GM19468 (cell line): ENCODE measurements around the gene CR2.
"Not testable (repeated sequence)": the region's sequence is repeated elsewhere in the genome, so short reads cannot be mapped to it uniquely, and the experiment has no call there.

Experiments
- ATAC-seq: cut with Tn5 transposase; IDR thresholded peaks from one replicate; pipeline ENCODE4 v1.9.1; 2021; ENCODE audit warnings: mild to moderate bottlenecking, moderate library complexity, moderate number of reproducible peaks; ENCODE audit not compliant: unreplicated experiment; ENCODE audit errors: extremely low read depth

The CR2 gene

DNA sequence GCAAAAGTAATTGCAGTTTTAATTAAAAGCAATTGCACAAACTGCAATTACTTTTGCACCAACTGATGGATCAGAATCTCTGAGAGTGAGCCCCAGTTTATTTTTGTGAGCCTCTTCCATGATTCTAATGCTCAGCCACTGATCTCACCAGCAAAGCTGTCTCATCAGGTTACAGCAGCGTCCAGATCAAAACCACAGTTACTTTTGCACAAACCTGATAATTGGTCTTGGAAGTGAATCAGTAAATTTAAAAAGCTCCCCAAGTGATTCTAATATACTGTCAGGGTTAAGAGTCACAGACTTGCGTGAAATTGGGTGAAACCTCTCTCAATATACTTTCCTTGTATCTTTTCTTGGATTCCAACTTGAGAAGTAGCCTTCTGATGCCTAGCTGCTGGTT lies 13.5 kb upstream of the CR2 start:
- no peak for ATAC-seq

- ATAC-seq, result no peak
Observed at GRCh38 chr1:207444514-207445217, 9.5 kb upstream of the CR2 start.

- ATAC-seq, result no peak
Observed at GRCh38 chr1:207453710-207454045, 450 bp upstream of the CR2 start.

DNA sequence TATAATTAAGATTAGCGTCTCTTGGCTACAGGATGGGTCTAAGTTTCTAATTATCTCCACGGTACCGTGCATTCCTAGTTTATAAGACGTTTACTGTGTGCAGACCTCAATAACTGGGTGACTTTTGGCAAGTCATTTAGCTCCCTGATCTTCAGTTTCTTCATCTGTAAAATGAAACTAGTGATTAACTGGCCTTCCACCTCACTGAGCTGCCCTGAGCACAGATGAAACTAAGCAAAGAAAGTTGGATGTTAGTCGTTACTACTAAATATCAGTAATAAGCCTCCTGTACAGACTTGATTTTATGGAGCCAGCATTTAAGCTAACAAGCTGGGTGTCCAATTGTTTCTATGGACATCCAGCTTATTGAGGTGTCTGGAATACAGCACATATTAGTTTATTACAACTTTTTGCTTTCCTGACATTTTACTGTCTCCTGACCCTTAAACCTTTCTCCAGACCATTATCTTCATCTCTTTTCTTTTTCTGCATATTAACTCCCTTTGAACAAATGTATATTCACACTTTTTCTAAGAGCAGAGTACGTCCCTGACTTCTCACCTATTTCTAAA lies 1.1 kb downstream of the CR2 start:
- ATAC-seq, result no peak

GRCh38 chr1:207458414-207458813 lies 4.3 kb downstream of the CR2 start:
- no peak for ATAC-seq

DNA sequence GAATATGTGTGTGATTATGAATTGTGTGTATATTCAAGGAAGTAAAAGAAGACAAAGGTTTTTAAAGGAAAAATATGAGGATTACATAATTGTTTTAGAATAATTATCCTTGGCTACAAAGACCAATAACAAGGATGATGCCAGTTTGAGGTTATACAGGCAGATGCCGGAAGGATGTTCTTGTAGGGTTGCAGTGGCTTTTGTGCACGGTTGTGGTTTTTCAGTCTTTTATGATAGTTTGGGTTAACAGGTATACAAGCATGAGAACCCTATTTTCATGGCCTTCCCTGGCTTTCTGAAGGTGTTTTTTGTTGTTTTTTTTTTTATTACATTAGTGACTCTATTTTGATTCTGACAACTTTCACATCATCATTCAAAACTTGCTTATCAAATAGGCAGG lies 4.9 kb downstream of the CR2 start:
- no peak for ATAC-seq

DNA sequence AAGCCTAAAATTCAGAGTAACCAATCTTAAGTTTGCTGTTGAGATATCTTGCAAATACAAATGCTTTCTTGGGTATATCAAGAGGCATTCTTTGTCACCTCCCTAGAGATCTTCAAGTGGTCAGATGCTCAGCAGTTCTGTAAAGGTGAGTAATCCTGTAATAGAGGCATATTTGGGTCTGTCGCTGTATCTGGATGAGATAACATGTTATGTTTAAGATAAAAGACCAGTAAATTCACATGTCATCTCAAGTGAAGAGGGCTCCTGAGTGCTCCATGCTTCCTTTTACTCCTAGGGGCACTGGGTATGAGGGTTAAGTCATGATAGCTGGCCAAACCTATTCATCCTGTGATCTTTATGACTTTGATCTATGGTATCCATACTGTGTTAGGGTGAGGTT lies 7.5 kb downstream of the CR2 start:
- ATAC-seq, result no peak

DNA sequence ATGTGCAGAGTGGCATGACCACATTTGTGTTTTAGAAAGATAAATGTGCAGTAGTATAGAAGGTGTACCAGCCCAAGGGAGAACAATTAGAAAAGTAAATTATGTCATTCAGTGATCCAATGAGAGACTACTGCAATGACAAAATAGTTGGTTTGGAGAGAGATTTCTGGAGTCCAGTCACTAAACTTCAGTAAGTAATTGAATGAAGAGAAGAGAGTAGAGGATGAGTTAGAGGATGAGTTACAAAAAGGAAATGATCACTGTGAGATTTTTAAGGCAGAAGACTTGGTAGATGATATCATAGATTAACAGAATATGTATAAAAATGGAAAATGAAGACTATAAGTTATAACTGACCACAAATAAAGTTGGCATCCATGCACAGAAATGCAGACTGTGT lies 8.4 kb downstream of the CR2 start:
- no peak for ATAC-seq

GRCh38 chr1:207463021-207463420 lies 8.9 kb downstream of the CR2 start:
- ATAC-seq, result no peak

- no peak for ATAC-seq
Observed at GRCh38 chr1:207463571-207463970, 9.4 kb downstream of the CR2 start.

GRCh38 chr1:207470927-207471326 lies 16.8 kb downstream of the CR2 start:
- no peak for ATAC-seq

- no peak for ATAC-seq
Observed at GRCh38 chr1:207474210-207474609, 20.1 kb downstream of the CR2 start.

DNA sequence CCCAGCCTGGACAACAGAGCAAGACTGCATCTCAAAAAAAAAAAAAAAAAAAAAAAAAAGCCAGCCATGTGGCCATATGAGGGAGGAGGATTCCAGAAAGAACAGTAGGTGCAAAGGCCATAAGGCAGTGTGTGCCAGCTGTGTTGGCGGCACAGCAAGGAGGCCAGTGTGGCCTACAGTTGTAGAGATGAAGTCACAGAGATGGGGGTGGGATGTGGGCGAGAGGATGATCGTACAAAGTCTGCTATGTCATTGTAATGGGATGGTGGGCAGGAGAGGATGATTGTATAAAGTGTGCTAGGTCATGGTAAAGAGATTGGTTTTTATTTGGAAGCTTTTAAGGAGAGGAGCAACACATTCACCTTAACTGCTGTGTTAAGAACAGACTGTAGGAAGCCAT lies 32.1 kb downstream of the CR2 start:
- no peak for ATAC-seq

GRCh38 chr1:207487636-207488035 lies 33.5 kb downstream of the CR2 start:
- no peak for ATAC-seq

GRCh38 chr1:207493212-207493611 lies 39.1 kb downstream of the CR2 start:
- ATAC-seq, result no peak

GRCh38 chr1:207494171-207494570 lies 40.0 kb downstream of the CR2 start:
- no peak for ATAC-seq

- not testable (repeated sequence) for ATAC-seq
Observed at GRCh38 chr1:207495281-207495680, 41.2 kb downstream of the CR2 start.

DNA sequence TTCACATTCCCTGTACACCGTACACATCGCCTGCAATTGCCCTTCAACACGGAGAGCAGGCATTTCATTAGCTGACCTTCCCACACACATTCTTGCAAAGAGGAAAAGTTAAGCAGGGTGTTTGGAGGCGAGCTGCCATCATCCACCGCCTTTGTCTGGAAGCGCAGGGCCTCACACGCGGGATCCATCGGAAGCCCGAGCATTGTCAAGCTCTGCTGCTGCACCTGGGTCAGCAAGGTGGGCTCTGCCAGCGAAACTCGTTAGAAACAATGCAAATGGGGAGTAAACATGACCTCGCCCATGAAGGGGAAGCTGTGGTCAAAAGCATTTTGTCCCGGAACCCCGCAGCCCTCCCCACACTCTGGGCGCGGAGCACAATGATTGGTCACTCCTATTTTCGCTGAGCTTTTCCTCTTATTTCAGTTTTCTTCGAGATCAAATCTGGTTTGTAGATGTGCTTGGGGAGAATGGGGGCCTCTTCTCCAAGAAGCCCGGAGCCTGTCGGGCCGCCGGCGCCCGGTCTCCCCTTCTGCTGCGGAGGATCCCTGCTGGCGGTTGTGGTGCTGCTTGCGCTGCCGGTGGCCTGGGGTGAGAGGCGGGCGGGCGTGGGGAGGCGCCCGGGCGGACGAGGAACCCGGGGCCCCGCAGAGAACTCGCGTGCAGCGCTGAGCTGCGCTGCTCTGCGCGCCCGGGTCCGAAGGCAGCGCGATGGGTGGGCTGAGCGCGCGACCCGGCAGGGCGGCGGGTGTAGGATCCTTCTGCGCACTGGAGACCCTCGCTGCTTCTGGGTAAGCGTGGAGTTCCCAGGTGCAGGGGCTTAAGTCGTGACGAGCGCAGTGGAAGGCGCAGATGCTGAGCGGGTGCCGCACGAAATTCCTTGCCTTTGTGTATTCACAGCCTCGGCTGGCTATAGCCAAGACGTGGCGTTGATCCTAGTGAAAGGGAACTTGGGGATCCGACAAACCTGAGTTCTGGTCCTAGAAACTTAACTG lies 42.0 kb downstream of the CR2 start, which contains the start of gene CR1:
Gene CR1 (plus strand): TSS at position 357 of the 992 bp plus-strand sequence. CDS start 111 bp downstream, at position 468.
- ATAC-seq, result no peak

- ATAC-seq, result no peak
Observed at GRCh38 chr1:207497941-207498340, 43.8 kb downstream of the CR2 start.

GRCh38 chr1:207499573-207499972 lies 45.4 kb downstream of the CR2 start:
- ATAC-seq, result no peak

DNA sequence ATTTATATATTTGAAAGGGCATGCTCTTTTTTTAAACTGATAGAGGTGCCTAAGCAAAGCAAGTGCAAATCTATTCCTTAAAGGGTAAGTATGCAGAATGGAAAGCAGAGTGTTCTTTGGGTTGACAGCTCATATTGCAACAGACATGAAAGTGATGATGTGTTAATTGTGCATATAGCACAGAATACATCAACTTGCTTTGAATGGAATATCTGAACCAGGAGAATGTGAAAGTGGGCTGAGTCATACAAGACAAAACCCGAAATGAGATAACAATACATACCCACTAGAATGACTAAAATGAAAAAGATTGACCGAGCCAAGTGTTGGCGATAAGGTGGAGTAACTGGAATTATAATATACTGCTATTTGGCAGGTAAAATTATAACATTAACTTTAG lies 46.2 kb downstream of the CR2 start:
- ATAC-seq, result no peak
